GM21717 (cell line): ENCODE results near the gene ATG5.
"Not testable (repeated sequence)": the region's sequence is repeated elsewhere in the genome, so short reads cannot be mapped to it uniquely, and the experiment has no call there.

Experiments
- ATAC-seq: cut with Tn5 transposase; IDR thresholded peaks from one replicate; pipeline ENCODE4 v1.9.1; 2021; ENCODE audit warnings: mild to moderate bottlenecking, moderate library complexity; ENCODE audit not compliant: unreplicated experiment

The ATG5 gene

GRCh38 chr6:106160189-106160588 is 165.4 kb downstream of the ATG5 start:
- no peak for ATAC-seq

GRCh38 chr6:106159531-106159940 is 166.0 kb downstream of the ATG5 start:
- ATAC-seq = no peak

- no peak for ATAC-seq
These were observed 166.7 kb downstream of the ATG5 start for GRCh38 chr6:106158816-106159215.

DNA sequence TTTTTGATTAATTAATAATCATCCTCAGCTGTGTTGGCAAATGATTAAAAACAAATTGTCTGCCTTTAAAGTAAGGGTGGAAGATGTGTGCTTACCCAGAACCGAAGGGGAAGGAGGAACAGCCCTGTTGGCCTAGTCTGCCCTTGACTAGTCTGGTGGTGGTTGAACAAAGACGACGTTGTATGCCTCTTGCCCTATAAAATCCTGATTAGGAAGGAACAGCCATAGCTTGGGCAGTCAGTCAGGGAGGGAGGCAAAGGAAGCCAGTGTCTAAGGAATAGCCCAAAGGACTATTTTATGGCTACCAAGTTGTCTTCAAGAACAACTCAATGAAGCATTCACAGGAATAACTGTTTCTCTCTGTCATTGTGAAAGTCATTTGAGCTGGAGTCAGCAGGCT is 168.7 kb downstream of the ATG5 start:
- no peak for ATAC-seq

- ATAC-seq = no peak
These were observed 169.1 kb downstream of the ATG5 start for GRCh38 chr6:106156413-106156812.

DNA sequence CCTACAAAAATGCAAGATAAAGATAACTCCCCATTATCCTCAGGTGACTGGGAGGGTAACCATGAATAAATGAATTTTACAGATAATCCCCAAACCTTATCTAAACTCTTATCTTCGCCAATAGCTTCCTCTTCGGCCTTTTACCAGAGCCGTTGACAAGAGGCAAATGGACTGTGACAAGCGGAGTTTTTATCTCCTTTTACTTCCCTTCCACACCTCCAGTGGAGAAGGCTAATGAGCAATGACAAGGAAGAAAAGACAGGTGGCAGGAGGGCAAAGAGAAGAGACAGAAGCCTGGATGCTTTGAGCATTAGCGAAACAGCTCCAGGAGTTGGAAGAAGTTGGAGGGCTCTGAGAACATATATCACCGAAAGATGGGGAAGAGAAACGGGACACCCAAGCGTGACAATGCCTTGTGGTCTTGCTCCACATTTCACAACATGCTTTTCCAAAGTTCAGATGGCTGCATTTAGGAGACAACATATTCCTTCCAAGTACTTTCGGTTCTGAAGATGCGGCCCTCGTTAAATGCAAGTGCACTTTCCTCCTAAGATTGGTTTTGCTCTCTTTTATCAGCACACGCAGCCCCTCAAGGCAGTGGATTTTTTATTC is 170.2 kb downstream of the ATG5 start:
- ATAC-seq = no peak

DNA sequence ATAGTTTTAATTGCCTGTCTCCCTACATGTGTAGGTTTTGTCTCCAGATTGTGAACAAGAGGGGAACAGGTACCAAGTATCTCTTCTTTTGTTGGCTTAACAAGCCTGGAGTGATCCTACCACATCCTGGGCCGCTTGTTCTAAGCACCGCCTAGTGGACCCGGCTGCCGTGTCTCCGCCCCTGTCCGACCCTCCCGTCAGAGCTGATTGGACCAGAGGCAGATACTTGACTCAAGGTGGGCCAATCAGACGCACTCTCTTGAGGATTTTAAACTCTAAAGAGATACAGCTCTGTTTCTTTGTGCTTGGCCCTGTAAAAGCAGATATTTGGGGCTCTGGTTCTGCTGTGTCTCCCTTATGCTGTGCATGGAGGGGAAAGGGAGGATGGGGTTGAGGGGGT is 171.2 kb downstream of the ATG5 start:
- ATAC-seq = no peak

DNA sequence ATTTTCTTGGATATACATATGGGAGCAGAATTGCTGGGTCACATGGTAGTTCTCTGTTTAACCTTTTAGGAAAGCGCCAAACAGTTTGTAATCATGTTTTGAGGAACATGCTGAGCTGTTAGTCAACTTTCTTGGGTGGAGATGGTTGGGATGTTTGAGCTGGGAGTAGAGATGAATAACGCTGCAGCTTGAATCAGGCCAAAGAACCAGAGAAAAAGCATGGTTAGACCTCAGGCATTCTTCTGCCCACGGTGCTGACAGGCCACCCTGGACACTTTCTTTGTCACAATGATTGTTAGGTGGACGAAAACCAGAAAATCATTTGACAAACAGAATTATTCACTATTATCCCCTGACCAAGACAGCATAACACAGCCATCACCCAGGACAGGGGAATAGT is 172.6 kb downstream of the ATG5 start:
- ATAC-seq = no peak

- not testable (repeated sequence) for ATAC-seq
These were observed 173.1 kb downstream of the ATG5 start for GRCh38 chr6:106152476-106152875.

- ATAC-seq = no peak
These were observed 176.0 kb downstream of the ATG5 start for GRCh38 chr6:106149472-106150069.

DNA sequence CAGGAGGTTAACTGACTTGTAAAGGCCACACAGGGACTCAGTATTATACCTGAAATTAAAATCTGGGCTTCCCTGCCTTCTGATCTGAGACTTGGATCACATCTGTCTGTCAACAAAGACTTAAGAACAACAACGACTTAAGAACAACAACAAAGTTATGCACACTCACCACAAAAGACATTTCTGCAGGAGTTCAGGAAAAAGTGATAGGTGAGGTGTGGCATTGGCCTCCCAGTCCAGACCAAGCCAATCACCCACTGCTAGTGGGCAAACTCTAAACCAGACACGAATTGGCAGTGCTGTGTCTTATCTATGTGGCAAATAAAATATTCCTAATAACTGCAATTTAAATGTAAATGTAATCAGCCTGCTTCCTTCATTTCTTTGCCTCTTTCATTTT is 178.1 kb downstream of the ATG5 start:
- no peak for ATAC-seq

- ATAC-seq = no peak
These were observed 178.7 kb downstream of the ATG5 start for GRCh38 chr6:106146852-106147351.

DNA sequence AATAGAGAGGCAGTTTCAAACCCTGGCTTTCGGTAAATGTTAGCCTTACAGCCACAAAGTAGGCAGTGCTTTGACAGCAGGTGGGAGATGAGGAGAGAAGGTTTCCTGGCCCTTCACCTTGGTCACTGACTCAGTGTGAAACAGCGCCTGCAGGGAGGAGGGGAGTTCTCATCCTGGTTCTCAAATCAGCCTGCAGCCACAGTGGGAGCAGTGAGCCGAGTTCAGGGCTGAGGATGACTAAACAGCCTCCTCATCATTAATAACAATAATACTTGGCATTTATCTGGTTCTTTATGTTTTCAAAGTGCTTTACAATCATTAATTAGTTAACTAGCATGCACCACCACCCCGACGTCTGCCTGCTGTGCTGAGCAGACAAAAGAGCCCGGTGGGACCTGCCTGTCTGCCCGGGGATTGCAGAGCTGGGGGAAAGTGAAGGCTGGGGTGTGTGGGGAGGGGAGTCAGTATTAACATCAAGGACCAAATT is 179.8 kb downstream of the ATG5 start:
- ATAC-seq = peak; percentile 39

GRCh38 chr6:106145144-106145543 is 180.4 kb downstream of the ATG5 start:
- no peak for ATAC-seq

GRCh38 chr6:106143665-106144064 is 181.9 kb downstream of the ATG5 start:
- ATAC-seq = no peak

- no peak for ATAC-seq
These were observed 182.6 kb downstream of the ATG5 start for GRCh38 chr6:106142876-106143431.

- ATAC-seq = peak; percentile 82
These were observed 183.9 kb downstream of the ATG5 start for GRCh38 chr6:106141441-106142237.

DNA sequence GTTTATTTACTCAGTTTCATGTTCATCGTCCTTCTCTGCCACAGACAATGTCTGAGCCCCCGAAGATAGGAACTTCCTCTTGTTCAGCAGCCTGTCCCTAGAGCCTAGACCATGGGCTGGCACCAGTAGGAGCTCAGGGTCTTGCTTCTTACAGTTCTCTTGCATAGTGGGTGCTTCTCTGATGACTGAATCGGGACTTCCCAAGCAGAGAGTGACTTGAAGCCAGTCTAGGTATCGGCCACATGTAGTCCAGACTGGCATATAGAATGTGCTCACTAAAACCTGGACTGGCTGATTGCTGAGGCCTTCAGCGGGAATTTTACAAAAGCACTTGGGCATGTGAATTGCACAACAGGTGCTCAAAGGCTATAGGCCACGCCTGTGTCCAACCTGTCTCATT is 187.4 kb downstream of the ATG5 start:
- ATAC-seq = no peak

DNA sequence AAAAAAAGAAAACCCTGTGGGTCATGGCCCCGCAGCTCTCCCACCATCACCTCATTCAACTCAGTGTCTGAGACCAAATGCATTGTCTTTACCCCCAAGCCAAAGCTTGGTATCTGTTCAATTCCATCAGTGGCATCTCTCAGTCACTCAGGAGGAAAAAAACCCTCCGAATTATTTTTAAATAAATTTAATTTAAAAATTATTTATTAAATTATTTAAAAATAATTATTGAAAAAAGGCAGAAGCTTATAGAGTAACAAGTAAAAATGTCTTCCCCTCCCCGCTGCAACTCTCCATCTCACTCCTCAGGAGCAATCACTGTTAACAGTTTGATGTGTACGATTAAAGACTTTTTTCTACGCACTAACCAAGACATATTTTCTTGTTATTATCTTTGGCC is 188.7 kb downstream of the ATG5 start:
- ATAC-seq = no peak

- ATAC-seq = no peak
These were observed 189.5 kb downstream of the ATG5 start for GRCh38 chr6:106135911-106136571.
